H1 (cell line): ENCODE data around the gene ADCY1. TPM values are rescaled to one million over a fixed set of nuclear protein-coding genes. Genes with fewer than 3 reads are reported as not detected.

Source experiments
- CTCF ChIA-PET: fragments of 300-600 bp; sonication (Branson Sonifier 250); formaldehyde crosslinking; loops from one replicate; lab custom pipeline; 2021; ENCODE audit not compliant: partially characterized antibody; lab: Charles Lee
- POLR2A ChIA-PET: fragments of 300-600 bp; sonication (Branson Sonifier 250); formaldehyde crosslinking; loops from one replicate; lab custom pipeline; 2021; ENCODE audit warnings: inconsistent platforms; ENCODE audit not compliant: partially characterized antibody; lab: Charles Lee
- DNase-seq, 2 experiments: peaks; one replicate each; pipeline versions ENCODE4 v3.0.0 to v3.0.0-alpha.2; 2010 to 2022; ENCODE audit warnings: low spot score in 2 of 2, low read depth in 1 of 2, mixed read lengths in 1 of 2
- FAIRE-seq: peaks from 2 replicates; lab custom pipeline; 2011; peaks lifted over from hg19 to GRCh38; lab: Jason Lieb, UNC
- H2AFZ ChIP-seq: 2 replicates; pipeline ENCODE4 v1.8.1; 2012; ENCODE audit warnings: low read length, inconsistent platforms
- H2AK5ac ChIP-seq: 2 replicates; pipeline ENCODE4 v1.6.1; 2013; ENCODE audit warnings: low read depth, low read length
- H2BK120ac ChIP-seq: replicated peaks from 2 replicates; pipeline ENCODE3; 2013; ENCODE audit warnings: low read depth, low read length, inconsistent platforms
- H2BK12ac ChIP-seq: 2 replicates; pipeline ENCODE4 v1.6.1; 2013; ENCODE audit warnings: low read depth, low read length
- H2BK15ac ChIP-seq: 2 replicates; pipeline ENCODE4 v1.6.1; 2013; ENCODE audit warnings: low read length
- H2BK20ac ChIP-seq: 2 replicates; pipeline ENCODE4 v1.6.1; 2013; ENCODE audit warnings: low read length
- H2BK5ac ChIP-seq: 2 replicates; pipeline ENCODE4 v1.6.1; 2013; ENCODE audit warnings: low read depth, low read length
- H3K14ac ChIP-seq: 2 replicates; pipeline ENCODE4 v1.6.1; 2013; ENCODE audit warnings: inconsistent platforms; ENCODE audit not compliant: insufficient read length
- H3K18ac ChIP-seq: 2 replicates; pipeline ENCODE4 v1.6.1; 2013; ENCODE audit warnings: low read length; ENCODE audit errors: extremely low read depth
- H3K23ac ChIP-seq: 2 replicates; pipeline ENCODE4 v1.6.1; 2013; ENCODE audit warnings: inconsistent platforms; ENCODE audit not compliant: insufficient read length
- H3K23me2 ChIP-seq: 2 replicates; pipeline ENCODE4 v1.6.1; 2013; ENCODE audit warnings: low read depth, low read length
- H3K27ac ChIP-seq: 2 replicates; pipeline ENCODE4 v1.6.1; 2011; ENCODE audit warnings: low read depth, low read length, inconsistent platforms
- H3K27me3 ChIP-seq, 4 experiments: replicated peaks in 1 of 4; 1 replicate in 1 of 4; 2 replicates in 3 of 4; pipeline versions ENCODE4 v1.6.1 to v1.8.1; 2011 to 2013; ENCODE audit warnings: low read length in 3 of 4, mild to moderate bottlenecking in 3 of 4, inconsistent platforms in 2 of 4, mixed read lengths in 2 of 4, moderate library complexity in 1 of 4; ENCODE audit not compliant: control insufficient read depth in 3 of 4, insufficient read depth in 3 of 4; ENCODE audit errors: extremely low read depth in 1 of 4
- H3K36me3 ChIP-seq, 4 experiments: 2 replicates each; pipeline versions ENCODE4 v1.6.1 to v1.8.1; 2011 to 2013; ENCODE audit warnings: mild to moderate bottlenecking in 4 of 4, low read length in 3 of 4, moderate library complexity in 2 of 4, control low read depth in 1 of 4, inconsistent platforms in 1 of 4; ENCODE audit not compliant: insufficient read depth in 4 of 4, control insufficient read depth in 2 of 4
- H3K4ac ChIP-seq: replicated peaks from 2 replicates; pipeline ENCODE3; 2013; ENCODE audit warnings: low read length, low read depth, mixed read lengths, inconsistent platforms; ENCODE audit not compliant: insufficient read length
- H3K4me1 ChIP-seq, 4 experiments: replicated peaks in 1 of 4; 1 replicate in 1 of 4; 2 replicates in 3 of 4; pipeline versions ENCODE4 v1.6.1 to v1.8.1; 2011 to 2013; ENCODE audit warnings: low read length in 3 of 4, inconsistent platforms in 2 of 4, mixed read lengths in 1 of 4; ENCODE audit not compliant: insufficient read depth in 4 of 4, control insufficient read depth in 3 of 4
- H3K4me2 ChIP-seq, 2 experiments: 2 replicates each; pipeline versions ENCODE4 v1.6.1 to v1.8.1; 2011 to 2013; ENCODE audit warnings: low read depth in 2 of 2, low read length in 2 of 2, control low read depth in 1 of 2, inconsistent platforms in 1 of 2, mild to moderate bottlenecking in 1 of 2; ENCODE audit not compliant: insufficient read depth in 1 of 2
- H3K4me3 ChIP-seq, 4 experiments: fragments of 200-600, 300-600 bp in 1 of 4; sonication (generic), shearing (Covaris generic), sonication (Bioruptor Twin) in 1 of 4; 2 replicates each; pipeline versions ENCODE4 v1.5.1 to v1.8.1; 2011 to 2016; ENCODE audit warnings: low read length in 4 of 4, low read depth in 3 of 4, control low read depth in 2 of 4, inconsistent platforms in 2 of 4, mild to moderate bottlenecking in 2 of 4, mixed read lengths in 1 of 4, moderate library complexity in 1 of 4; ENCODE audit not compliant: insufficient read depth in 2 of 4; ENCODE audit errors: extremely low read depth in 1 of 4
- H3K56ac ChIP-seq: replicated peaks from 2 replicates; pipeline ENCODE3; 2013; ENCODE audit warnings: low read depth, mild to moderate bottlenecking, mixed read lengths, low read length, inconsistent platforms; ENCODE audit not compliant: insufficient read length
- H3K79me1 ChIP-seq: 2 replicates; pipeline ENCODE4 v1.6.1; 2013; ENCODE audit warnings: low read depth, low read length, control low read depth
- H3K79me2 ChIP-seq, 2 experiments: 2 replicates each; pipeline versions ENCODE4 v1.6.1 to v1.8.1; 2012 to 2013; ENCODE audit warnings: low read length in 2 of 2, mild to moderate bottlenecking in 2 of 2, inconsistent platforms in 1 of 2; ENCODE audit not compliant: insufficient read depth in 2 of 2, control insufficient read depth in 1 of 2
- H3K9ac ChIP-seq, 4 experiments: replicated peaks in 1 of 4; 1 replicate in 1 of 4; 2 replicates in 3 of 4; pipeline versions ENCODE4 v1.6.1 to v1.8.1; 2011 to 2013; ENCODE audit warnings: low read depth in 3 of 4, low read length in 3 of 4, control low read depth in 2 of 4, mild to moderate bottlenecking in 2 of 4, moderate library complexity in 2 of 4, inconsistent platforms in 1 of 4; ENCODE audit errors: extremely low read depth in 1 of 4
- H3K9me3 ChIP-seq, 2 experiments: 2 replicates each; pipeline versions ENCODE4 v1.6.1 to v1.8.1; 2012 to 2013; ENCODE audit warnings: mild to moderate bottlenecking in 2 of 2, moderate library complexity in 2 of 2, control low read depth in 1 of 2, inconsistent platforms in 1 of 2, low read depth in 1 of 2, low read length in 1 of 2, mixed read lengths in 1 of 2; ENCODE audit not compliant: insufficient read depth in 2 of 2
- H4K20me1 ChIP-seq, 2 experiments: replicated peaks in 1 of 2; 2 replicates each; pipeline versions ENCODE3 to v1.8.1; 2011 to 2013; ENCODE audit warnings: inconsistent platforms in 2 of 2, low read length in 2 of 2, mild to moderate bottlenecking in 1 of 2; ENCODE audit not compliant: insufficient read depth in 2 of 2, control insufficient read depth in 1 of 2
- H4K5ac ChIP-seq: 2 replicates; pipeline ENCODE4 v1.6.1; 2013; ENCODE audit warnings: low read length, low read depth, mixed read lengths, inconsistent platforms; ENCODE audit not compliant: insufficient read length
- H4K8ac ChIP-seq: 2 replicates; pipeline ENCODE4 v1.8.0; 2013; ENCODE audit warnings: mild to moderate bottlenecking, moderate library complexity, low read length, inconsistent platforms; ENCODE audit not compliant: insufficient read depth; ENCODE audit errors: extremely low read depth
- H4K91ac ChIP-seq: replicated peaks from 2 replicates; pipeline ENCODE3; 2013; ENCODE audit warnings: low read length, mixed read lengths, inconsistent platforms; ENCODE audit not compliant: insufficient read length
- ASH2L ChIP-seq: fragments of 200-600, 300-600 bp; sonication (generic); IDR thresholded peaks from one replicate; pipeline ENCODE4 v1.7.1; 2017; ENCODE audit warnings: low read length
- BCL11A ChIP-seq, 2 experiments: IDR thresholded peaks; one replicate each; pipeline ENCODE4 v1.6.1; 2011; ENCODE audit warnings: low read depth in 2 of 2, low read length in 2 of 2, mild to moderate bottlenecking in 2 of 2
- WGBS, 2 experiments: shearing (Covaris generic) in 1 of 2; methylation state at CpG; one replicate each; pipeline versions ENCODE4 v1.1.6 to v1.1.7; 2013 to 2015; ENCODE audit warnings: low lambda C conversion rate in 2 of 2, mixed read lengths in 2 of 2, inconsistent platforms in 1 of 2, low coverage in 1 of 2, missing lambda C conversion rate in 1 of 2; ENCODE audit not compliant: insufficient replicate concordance in 2 of 2, insufficient coverage in 1 of 2, insufficient read length in 1 of 2; ENCODE audit errors: extremely low coverage in 1 of 2, missing lambda C conversion rate in 1 of 2; 5-methylcytosine and 5-hydroxymethylcytosine counted together
- polyA plus RNA-seq, 7 experiments: library from polyadenylated mRNA; depleted of rRNA in 3 of 7; stranded (reverse) in 5 of 7; unstranded in 2 of 7; fragments of >200 nt in 5 of 7; fragments of 200-250 nt in 2 of 7; gene quantifications; 1 replicate in 5 of 7; 2 replicates in 1 of 7; 4 replicates in 1 of 7; pipeline versions ENCODE4 v1.2.1 to v1.2.3, GENCODE V29; 2011 to 2013; ENCODE audit warnings: missing spikeins in 2 of 7, mixed read lengths in 2 of 7
- total RNA-seq: library from RNA; stranded (reverse); fragmentation: NEBNext Ultra II Directional; extraction: Animal tissue kit (Norgen Biotek cat#: 25700); gene quantifications from 2 replicates; pipeline ENCODE4 v1.2.1, GENCODE V29; 2021

Gene ADCY1
- total and polyA plus RNA-seq, 2 of the 8 experiments (the other 6 are each of a cell fraction or from before 2014, with no cell fraction given) = 7.9 to 26.9 TPM

DNA sequence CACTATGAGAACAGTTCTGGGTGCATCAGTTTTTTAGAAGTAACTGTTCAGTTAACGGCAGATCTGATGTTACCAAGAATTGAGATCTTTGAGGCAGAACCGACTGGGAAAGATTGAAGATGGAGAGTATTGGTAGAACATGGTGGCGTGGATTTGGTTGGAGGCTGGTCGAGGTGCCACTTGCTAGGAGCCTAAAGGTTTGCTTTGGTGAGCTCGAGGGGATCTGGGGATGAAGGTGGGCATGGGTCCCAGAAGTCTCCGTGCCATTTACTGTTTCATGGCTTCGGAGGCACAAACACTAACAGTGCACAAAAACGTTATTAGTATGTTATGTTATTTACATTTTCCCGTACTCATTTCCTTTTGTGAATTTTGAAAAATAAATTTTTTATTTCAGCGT lies 81.4 kb downstream of the ADCY1 start:
- no peaks in the 10 kb centered on the region for H3K79me2 ChIP-seq
- no peak overlapping the region for H2BK120ac ChIP-seq
- H4K5ac ChIP-seq = no peak overlapping the region
- H3K23me2 ChIP-seq = no peaks in the 10 kb centered on the region
- H4K91ac ChIP-seq = no peak overlapping the region
- no peak overlapping the region for H3K56ac ChIP-seq
- no peaks in the 10 kb centered on the region for H3K36me3 ChIP-seq
- H3K4me1 ChIP-seq = no peaks in the 10 kb centered on the region; a peak in 1 of 7 replicates
- H3K27ac ChIP-seq = no peak overlapping the region
- H2BK20ac ChIP-seq = no peak overlapping the region
- no peak overlapping the region for H3K4me2 ChIP-seq
- no peak overlapping the region for H2BK5ac ChIP-seq
- no peak overlapping the region for H3K23ac ChIP-seq
- H3K79me1 ChIP-seq = no peaks in the 10 kb centered on the region; the same call in none of the 2 replicates
- no peak overlapping the region for H3K9ac ChIP-seq
- ChIA-PET CTCF (interaction anchor here (1.2 to 2.6 kb wide), 2 partner anchors 8 to 69 kb away, joined by 3 to 14 read pairs; no protein-coding TSS in a partner anchor), POLR2A (no interaction called here)
- H4K20me1 ChIP-seq = peaks cover 0 to 3% of the 10 kb centered on the region in 2 experiments
- FAIRE-seq = no peak
- H2BK12ac ChIP-seq = no peak overlapping the region
- H4K8ac ChIP-seq = no peak overlapping the region
- H3K18ac ChIP-seq = no peak overlapping the region
- WGBS, 2 experiments = 91% methylated on average over 10 of the region's 10 CpGs; no CpG with 5 or more reads in 1 of the 2 experiments
- no peak for TF ChIP-seq ASH2L
- TF ChIP-seq BCL11A (IDR thresholded peaks at IDR 0.05; ENCODE audit: low read depth in 2 of 2, low read length in 2 of 2) = no peak
- no peak overlapping the region for H3K4ac ChIP-seq
- no peak overlapping the region for H2BK15ac ChIP-seq
- H3K4me3 ChIP-seq = no peak overlapping the region
- H3K9me3 ChIP-seq = no peaks in the 10 kb centered on the region
- no peak overlapping the region for H2AK5ac ChIP-seq
- H3K14ac ChIP-seq = no peak overlapping the region
- no peak overlapping the region for H2AFZ ChIP-seq
- DNase-seq = no peak
- H3K27me3 ChIP-seq = no peaks in the 10 kb centered on the region
